Activated B cell treated with CpG ODN at 0.5 μM for 24 hours (primary cell): ENCODE measurements around the gene GFRA1. TPM values are rescaled to one million over a fixed set of nuclear protein-coding genes. Genes with fewer than 3 reads are reported as not detected.

Source experiments
- ATAC-seq: fragments of 200-7000 bp; cut with Tn5 transposase; one replicate; pipeline ENCODE4 v1.10.0; 2021; ENCODE audit warnings: low read depth, mild to moderate bottlenecking, moderate library complexity
- CTCF ChIA-PET: fragments of 350-600 bp; sonication (Branson Sonifier 250); formaldehyde crosslinking; loops from one replicate; lab custom pipeline; 2021; ENCODE audit warnings: antibody characterized with exemption; lab: Charles Lee
- POLR2A ChIA-PET: fragments of 350-600 bp; sonication (Branson Sonifier 250); formaldehyde crosslinking; loops from one replicate; lab custom pipeline; 2021; ENCODE audit warnings: antibody characterized with exemption; lab: Charles Lee
- DNase-seq: peaks from one replicate; pipeline ENCODE4 v3.0.0; 2022
- H3K27ac Mint-ChIP-seq: one replicate; pipeline ENCODE4 v1.8.0; 2020; ENCODE audit warnings: mixed read lengths
- H3K27me3 Mint-ChIP-seq: one replicate; pipeline ENCODE4 v1.8.0; 2021; ENCODE audit warnings: mixed read lengths
- H3K36me3 Mint-ChIP-seq: one replicate; pipeline ENCODE4 v1.8.0; 2021; ENCODE audit warnings: low read depth, mixed read lengths
- H3K4me1 Mint-ChIP-seq: one replicate; pipeline ENCODE4 v1.8.0; 2021; ENCODE audit warnings: mixed read lengths
- H3K4me3 Mint-ChIP-seq: one replicate; pipeline ENCODE4 v1.8.0; 2020; ENCODE audit warnings: mild to moderate bottlenecking, mixed read lengths
- H3K9me3 Mint-ChIP-seq: one replicate; pipeline ENCODE4 v1.8.0; 2020; ENCODE audit warnings: mixed read lengths
- intact Hi-C: fragments of 100-400 bp; cut with micrococcal nuclease; formaldehyde crosslinking; loops from one replicate; pipeline ENCODE4 v1.15.1; 2024
- total RNA-seq: library from RNA; stranded (reverse); gene quantifications from 2 replicates; pipeline ENCODE4 v1.2.3, GENCODE V29; 2022
- TF ChIP-seq, protein P1 (sequence below): fragments of 200-600 bp; IDR thresholded peaks from one replicate; pipeline ENCODE4 v1.8.0; 2022; ENCODE audit warnings: antibody characterized with exemption, mild to moderate bottlenecking

GFRA1 gene
- total RNA-seq, 1 donor from 2014 or later: not detected

DNA sequence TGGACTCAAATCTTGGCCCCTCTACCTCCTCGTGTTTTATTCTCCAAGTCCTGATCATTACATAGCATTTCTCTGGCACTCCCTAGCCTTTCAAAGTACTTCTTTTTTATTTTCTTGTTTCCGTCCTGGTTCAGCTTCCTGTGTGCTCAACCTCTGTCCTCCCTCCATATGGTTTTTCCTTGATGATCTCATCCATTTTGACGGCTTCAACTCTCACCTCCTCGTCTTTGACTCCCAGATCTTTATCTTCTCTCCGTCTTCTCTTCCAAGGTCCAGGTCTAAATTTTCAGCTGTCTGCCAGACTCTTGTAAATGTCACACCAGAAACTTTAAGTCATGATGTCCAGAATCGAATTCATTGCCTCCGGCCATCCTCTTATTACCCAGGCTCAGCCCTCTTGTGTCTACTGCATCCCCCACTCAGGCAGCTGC lies 23.3 kb upstream of the GFRA1 start:
- ATAC-seq: no peak
- H3K36me3 Mint-ChIP-seq: no peaks in the 10 kb centered on the region
- DNase-seq: no peak
- ChIA-PET POLR2A (no interaction called here), CTCF (no interaction called here)
- H3K27ac Mint-ChIP-seq: no peak overlapping the region
- H3K27me3 Mint-ChIP-seq: no peaks in the 10 kb centered on the region
- peaks cover 2% of the 10 kb centered on the region for H3K9me3 Mint-ChIP-seq
- intact Hi-C loops: no loop called here
- no peak overlapping the region for H3K4me3 Mint-ChIP-seq
- TF ChIP-seq, protein P1, sequence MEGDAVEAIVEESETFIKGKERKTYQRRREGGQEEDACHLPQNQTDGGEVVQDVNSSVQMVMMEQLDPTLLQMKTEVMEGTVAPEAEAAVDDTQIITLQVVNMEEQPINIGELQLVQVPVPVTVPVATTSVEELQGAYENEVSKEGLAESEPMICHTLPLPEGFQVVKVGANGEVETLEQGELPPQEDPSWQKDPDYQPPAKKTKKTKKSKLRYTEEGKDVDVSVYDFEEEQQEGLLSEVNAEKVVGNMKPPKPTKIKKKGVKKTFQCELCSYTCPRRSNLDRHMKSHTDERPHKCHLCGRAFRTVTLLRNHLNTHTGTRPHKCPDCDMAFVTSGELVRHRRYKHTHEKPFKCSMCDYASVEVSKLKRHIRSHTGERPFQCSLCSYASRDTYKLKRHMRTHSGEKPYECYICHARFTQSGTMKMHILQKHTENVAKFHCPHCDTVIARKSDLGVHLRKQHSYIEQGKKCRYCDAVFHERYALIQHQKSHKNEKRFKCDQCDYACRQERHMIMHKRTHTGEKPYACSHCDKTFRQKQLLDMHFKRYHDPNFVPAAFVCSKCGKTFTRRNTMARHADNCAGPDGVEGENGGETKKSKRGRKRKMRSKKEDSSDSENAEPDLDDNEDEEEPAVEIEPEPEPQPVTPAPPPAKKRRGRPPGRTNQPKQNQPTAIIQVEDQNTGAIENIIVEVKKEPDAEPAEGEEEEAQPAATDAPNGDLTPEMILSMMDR: no peak
- no peaks in the 10 kb centered on the region for H3K4me1 Mint-ChIP-seq

- CTCF ChIA-PET: no interaction called here
- intact Hi-C loops: no loop called here
- no peaks in the 10 kb centered on the region for H3K9me3 Mint-ChIP-seq
- H3K27ac Mint-ChIP-seq: no peak overlapping the region
- TF ChIP-seq, protein P1: no peak
- POLR2A ChIA-PET: no interaction called here
- H3K4me3 Mint-ChIP-seq: no peak overlapping the region
- ATAC-seq (no peak), DNase-seq (no peak)
- H3K4me1 Mint-ChIP-seq: no peaks in the 10 kb centered on the region
- H3K36me3 Mint-ChIP-seq: no peaks in the 10 kb centered on the region
- H3K27me3 Mint-ChIP-seq: no peaks in the 10 kb centered on the region
These were observed 19.5 kb upstream of the GFRA1 start for GRCh38 chr10:116292493-116292892.

GRCh38 chr10:116289652-116290051 lies 16.6 kb upstream of the GFRA1 start:
- POLR2A ChIA-PET: no interaction called here
- DNase-seq: no peak
- Mint-ChIP-seq H3K36me3 (no peaks in the 10 kb centered on the region), H3K27ac (no peak overlapping the region), H3K27me3 (peaks cover 2% of the 10 kb centered on the region), H3K9me3 (no peaks in the 10 kb centered on the region), H3K4me3 (no peak overlapping the region), H3K4me1 (no peaks in the 10 kb centered on the region)
- ATAC-seq: no peak
- CTCF ChIA-PET: no interaction called here
- TF ChIP-seq, protein P1: no peak
- intact Hi-C loops: no loop called here

DNA sequence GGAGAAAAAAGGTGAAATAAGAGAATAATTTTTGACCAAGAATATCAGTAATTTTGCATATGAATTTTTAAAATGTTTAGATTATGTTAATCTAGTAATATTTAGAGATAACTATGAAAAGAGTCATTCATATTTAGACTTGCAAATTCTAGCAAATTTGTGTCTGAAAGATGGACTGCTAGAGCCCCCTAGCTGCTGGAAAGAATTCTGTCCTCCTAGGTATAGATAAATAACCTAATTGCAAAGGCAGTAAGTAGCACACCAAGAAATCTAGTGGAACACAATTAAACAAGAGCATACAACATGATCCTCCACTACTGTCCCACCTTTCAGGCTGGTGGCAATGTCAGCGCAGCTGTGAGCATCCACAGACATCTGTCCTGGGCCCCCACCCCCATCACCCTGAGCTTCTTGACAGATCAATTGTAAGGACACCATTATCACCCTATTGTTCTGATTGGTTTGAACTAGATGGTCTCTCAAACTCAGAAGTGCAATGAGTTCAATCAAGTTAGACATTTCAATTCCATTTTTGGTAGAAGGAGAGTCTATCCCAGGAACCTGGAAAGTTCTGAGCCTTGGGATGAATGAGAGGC lies 15.0 kb upstream of the GFRA1 start:
- ChIA-PET POLR2A (no interaction called here), CTCF (no interaction called here)

GRCh38 chr10:116286626-116287200 lies 13.7 kb upstream of the GFRA1 start:
- ATAC-seq (no peak), DNase-seq (no peak)
- H3K9me3 Mint-ChIP-seq: no peaks in the 10 kb centered on the region
- H3K36me3 Mint-ChIP-seq: no peaks in the 10 kb centered on the region
- no peak overlapping the region for H3K4me3 Mint-ChIP-seq
- POLR2A ChIA-PET: no interaction called here
- H3K27ac Mint-ChIP-seq: no peak overlapping the region
- H3K4me1 Mint-ChIP-seq: no peaks in the 10 kb centered on the region
- intact Hi-C loops: no loop called here
- CTCF ChIA-PET: no interaction called here
- TF ChIP-seq, protein P1: no peak
- peaks cover 2% of the 10 kb centered on the region for H3K27me3 Mint-ChIP-seq

More for the DNA sequence above, 15.0 kb upstream of the GFRA1 start:
- H3K9me3 Mint-ChIP-seq: no peaks in the 10 kb centered on the region
- TF ChIP-seq, protein P1: no peak
- peaks cover 2% of the 10 kb centered on the region for H3K27me3 Mint-ChIP-seq
- no peak overlapping the region for H3K4me3 Mint-ChIP-seq
- intact Hi-C loops: no loop called here
- H3K27ac Mint-ChIP-seq: no peak overlapping the region
- no peaks in the 10 kb centered on the region for H3K4me1 Mint-ChIP-seq
- DNase-seq (no peak), ATAC-seq (no peak)
- H3K36me3 Mint-ChIP-seq: no peaks in the 10 kb centered on the region
